HG03060 (cell line): Measurements from ENCODE around the gene NEMP2.

Experiments
- ATAC-seq: cut with Tn5 transposase; IDR thresholded peaks from one replicate; pipeline ENCODE4 v1.9.1; 2021; ENCODE audit warnings: low read depth, moderate number of reproducible peaks; ENCODE audit not compliant: unreplicated experiment

NEMP2 gene

DNA sequence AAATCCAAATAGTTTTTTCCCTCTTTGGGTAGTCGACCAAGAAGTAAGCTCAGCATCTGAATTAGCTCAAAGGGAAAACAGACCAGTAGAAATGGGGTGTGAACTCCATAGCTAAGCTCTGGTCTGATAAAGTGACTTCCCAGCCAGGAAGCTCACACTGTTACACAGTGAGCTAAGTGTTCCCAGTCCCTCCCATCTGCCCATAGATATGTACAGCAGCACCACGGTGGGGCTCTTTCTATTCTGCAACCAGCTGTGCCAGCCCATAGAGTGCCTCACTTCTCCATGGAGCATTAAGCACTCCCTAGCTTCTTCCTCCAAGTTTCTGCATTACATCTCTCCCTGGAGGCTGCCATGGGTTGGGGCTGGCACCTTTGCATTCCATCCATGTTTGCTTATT, 27.6 kb upstream of the NEMP2 start:
- no peak for ATAC-seq

DNA sequence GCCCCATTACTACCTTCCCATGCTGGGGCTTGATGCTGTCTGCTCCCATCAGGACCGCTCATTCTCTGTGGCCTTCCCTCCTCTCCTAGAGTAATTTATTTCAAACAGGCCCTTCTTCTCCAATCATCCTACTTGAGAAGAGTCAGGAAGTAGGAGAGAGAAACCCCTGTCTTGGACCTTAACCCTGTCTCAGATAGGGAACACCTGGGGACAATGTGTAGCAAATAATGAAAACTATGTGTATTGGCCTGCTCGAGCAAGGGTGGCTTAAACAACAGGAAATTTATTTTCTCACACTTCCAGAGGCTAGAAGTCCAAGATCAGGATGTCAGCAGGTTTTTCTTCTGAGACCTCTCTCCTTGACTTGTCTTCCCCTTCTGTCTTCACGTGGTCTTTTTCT, 26.6 kb upstream of the NEMP2 start:
- ATAC-seq: no peak

DNA sequence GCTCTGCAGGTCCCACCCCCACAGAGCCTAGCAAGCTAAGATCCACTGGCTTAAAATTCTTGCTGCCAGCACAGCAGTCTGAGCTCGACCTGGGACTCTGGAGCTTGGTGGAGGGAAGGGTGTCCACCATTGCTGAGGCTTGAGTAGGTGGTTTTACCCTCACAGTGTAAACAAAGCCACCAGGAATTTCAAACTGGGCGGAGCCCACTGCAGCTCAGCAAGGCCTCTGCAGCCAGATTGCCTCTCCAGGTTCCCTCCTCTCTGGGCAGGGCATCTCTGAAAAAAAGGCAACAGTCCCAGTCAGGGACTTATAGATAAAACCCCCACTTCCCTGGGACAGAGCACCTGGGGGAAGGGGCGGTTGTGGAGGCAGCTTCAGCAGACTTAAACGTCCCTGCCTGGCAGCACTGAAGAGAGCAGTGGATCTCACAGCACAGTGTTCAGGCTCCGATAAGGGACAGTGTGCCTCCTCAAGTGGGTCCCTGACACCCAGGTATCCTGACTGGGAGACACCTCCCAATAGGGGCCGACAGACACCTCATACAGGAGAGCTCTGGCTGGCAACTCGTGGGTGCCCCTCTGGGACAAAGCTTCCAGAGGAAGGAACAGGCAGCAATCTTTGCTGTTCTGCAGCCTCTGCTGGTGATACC, 20.0 kb upstream of the NEMP2 start:
- no peak for ATAC-seq

DNA sequence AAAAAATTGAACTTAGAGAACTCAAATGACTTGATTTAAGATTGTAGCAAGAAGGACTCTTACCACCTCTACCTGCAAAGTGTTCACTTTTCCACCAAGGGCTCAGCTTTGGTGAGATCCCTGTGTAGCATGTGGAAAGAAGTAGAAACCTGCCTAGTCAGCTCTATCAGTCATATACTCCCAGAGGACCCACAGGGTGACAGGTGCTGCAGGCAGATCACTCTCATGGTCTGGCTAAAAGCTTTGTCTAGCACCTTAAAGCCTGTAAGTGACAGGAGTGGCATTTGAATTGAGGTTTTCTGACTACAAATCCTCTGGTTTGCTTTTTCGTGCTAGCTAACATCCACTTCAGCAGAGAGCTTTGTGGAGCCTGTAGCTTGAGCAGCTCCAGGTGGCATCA, 18.7 kb upstream of the NEMP2 start:
- no peak for ATAC-seq

DNA sequence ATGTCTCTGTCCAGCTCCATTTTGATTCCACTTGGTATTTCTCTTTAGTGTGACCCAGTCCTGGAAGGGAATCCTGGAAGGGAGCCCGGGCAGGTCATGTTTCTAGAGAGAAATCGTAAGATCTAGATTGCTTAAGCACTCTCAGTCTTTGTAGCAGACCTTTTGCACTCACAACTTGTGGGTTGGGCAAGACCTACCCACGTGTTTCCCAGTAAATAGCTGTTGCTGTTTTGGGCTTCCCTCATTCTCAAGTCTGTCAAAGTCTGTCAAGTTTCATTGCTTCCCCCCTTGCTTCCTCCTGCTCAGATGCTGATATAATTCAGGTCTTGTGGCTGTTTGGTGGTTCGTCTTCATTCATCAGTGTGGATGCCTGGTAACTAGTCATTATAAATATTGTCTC, 17.4 kb upstream of the NEMP2 start:
- peak; percentile 62 for ATAC-seq

DNA sequence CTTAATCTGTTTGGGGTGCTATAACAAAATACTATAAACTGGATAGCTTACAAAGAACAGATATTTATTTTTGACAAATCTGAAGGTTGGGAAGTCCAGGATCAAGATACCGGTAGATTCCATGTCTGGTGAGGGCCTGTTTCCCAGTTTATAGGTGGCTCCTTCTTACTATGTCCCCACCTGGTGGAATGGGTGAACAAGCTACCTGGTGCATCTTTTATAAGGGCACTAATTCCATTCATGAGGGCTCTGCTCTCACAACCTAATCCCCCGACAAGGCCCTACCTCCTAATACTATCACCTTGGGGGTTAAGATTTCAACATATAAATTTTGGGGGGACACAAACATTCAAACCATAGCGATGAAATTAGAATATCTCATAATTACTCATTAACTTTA, 15.6 kb upstream of the NEMP2 start:
- ATAC-seq: no peak

DNA sequence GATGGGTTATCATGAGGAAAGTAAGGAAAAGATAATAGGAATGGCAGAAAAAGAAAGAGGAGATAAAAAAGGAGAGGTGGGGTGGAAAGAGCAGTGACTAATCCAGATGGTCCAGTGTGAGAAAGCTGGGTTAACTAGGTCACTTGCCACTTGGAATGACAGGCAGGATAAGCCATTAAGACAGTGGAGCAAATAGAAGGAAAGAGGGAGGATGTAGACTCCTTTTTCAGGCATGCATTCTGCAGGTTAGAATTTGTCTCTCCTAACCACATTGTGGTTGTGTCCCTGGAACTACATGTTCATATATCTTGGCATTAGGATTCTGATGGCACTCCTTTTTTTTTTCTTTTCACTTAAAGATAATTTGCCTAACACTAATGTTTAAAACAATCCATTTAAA, 13.4 kb upstream of the NEMP2 start:
- ATAC-seq: no peak

DNA sequence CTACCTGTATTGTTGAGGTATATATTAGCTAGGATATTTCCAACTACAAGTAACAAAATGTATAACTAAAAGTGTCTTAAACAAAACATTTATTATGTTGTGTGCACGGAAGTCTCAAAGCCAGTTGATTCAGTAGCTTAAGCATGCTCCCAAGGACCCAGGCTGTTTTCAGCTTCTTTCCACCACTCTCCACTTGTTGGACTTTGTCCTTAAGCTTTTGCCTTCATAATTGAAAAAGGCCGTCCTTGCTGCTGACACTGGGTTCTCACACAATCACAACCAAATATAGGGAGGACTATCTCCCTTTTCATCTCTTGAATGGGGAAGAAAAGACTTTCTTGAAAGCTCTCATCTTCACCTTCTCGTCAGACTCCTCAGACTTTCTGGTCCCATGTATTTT, 12.2 kb upstream of the NEMP2 start:
- ATAC-seq: no peak

DNA sequence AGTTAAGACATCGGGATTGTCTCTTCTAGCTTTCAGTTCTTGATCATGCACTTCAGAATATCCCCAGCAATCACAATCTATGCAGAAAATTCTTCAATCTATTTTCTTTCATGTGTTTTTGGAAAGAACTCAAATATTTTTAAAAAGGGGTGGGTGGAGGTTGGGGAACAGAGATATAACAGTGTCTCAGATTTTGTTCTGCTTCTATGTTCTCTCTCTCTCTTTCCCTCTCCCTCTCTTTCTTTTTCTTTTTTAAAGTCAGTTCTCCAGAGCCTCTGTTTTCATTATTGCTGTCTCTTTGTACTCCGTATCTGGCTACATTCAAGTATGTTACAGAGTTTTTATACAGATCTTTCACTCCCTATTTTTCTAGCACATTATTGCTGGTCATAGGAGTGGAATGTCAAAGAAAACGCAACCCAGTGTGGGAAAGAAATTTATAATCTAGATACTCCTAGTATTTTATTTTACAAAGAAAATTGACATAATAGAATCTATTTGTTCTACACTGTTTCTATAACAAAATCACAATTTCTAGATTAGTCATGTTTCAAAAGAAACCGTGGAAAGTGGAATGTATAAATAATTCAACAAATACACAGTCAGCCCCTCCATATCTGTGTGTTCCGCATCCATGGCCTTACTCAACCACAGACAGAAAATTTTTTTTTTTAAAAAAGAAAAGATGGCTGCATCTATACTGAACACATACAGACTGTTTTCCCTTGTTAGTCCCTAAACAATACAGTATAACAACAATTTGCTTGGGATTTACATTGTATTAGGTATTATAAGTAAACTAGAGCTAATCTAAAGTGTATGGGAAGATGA, 11.2 kb upstream of the NEMP2 start:
- no peak for ATAC-seq

DNA sequence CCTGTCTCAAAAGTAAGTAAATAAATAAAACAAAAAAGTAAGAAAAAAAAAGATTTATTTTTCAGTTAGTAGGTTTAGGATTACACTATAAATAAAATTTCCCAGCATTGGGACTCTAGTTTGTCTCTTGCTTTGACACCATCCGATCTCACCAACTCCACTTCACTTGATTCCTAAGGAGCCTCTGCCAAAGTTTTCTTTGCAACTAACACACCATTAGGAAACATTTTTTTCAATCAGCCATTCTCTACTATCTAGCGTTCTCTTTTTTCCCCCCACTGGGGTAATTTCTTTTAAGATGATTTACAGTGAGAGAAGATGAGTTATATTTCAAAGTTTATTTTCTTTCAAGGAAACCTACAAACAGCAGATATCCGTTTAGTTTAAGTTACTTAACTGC, 10.6 kb upstream of the NEMP2 start:
- ATAC-seq: no peak

DNA sequence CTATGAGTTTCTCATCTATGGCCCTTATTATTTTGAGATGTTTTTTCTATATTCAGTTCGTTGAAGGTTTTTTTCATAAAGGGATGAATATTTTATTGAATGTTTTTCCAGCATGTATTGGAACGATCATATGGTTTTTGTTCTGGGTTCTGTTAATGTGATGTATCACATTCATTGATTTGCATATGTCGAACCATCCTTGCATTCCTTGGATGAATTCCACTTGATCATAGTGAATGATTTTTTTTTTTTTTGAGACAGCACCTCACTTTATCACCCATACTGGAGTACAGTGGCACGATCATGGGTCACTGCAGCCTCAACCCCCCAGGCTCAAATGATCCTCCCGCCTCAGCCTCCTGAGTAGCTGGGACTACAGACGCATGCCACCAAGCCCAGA, 5.5 kb upstream of the NEMP2 start:
- ATAC-seq: no peak

DNA sequence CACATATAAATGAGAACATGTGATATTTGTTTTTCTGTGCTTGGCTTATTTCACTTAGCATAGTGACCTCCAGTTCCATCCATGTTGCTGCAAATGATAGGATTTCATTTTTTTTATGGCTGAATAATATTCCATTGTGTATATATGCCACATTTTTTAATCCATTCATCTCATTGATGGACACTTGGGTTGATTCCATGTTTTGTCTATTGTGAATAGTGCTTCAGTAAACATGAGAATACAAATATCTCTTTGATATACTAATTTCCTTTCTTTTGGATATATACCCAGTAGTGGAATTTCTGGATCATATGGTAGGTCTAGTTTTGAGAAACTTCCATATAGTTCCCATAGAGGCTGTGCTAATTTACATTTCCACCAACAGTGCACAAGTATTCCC, 3.7 kb upstream of the NEMP2 start:
- ATAC-seq: no peak

DNA sequence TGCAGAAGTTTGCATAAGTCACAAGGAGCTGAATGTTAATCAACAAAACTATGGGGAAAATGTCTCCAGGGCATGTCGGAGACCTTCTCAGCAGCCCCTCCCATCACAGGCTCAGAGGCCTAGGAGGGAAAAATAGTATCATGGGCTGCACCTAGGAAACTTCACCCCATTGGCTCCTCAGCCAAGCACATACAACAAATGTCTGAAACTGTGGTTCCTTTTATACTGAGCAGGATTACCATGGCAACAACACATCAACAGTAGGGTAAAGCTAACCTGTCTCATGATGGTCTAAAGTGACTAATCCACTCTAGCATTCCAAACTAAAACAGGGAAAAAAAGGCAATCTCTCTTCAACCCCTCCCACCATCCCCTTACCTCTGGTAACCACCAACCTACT, 3.2 kb upstream of the NEMP2 start:
- no peak for ATAC-seq

DNA sequence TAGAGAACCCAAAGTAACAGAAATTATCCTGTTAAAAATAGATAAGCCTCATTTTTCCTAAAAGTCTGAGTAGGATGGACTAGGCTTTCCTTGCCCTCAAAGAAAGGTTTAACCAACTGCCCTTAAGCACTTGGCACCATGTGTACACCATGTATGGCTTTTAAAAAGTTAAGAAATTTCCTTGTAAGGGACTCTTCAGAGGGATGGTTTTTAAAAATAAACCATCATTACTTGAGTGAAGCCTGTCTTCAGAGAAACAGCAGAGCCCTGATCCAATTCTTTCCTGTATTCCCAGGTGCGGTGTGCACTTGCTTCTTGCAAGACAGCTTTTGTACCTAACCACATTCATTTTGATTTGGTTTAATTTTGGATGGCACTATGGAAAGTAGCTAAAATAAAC, 1.1 kb upstream of the NEMP2 start:
- ATAC-seq: no peak

DNA sequence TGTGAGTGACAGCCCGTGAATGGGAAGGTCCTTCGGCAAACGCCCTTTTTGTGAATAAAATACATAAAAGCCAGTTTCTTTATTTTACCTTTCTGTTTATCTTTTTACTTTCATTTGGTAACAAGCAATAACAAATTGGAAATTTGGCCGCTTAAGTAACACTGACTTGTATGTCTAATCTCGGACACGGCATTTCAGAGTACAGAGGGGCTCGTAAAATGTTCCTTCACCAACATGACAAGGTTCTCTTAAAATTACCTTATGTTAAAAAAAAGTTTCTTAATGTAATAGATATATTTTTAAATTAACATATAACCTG, 558 bp upstream of the NEMP2 start:
- ATAC-seq: no peak

DNA sequence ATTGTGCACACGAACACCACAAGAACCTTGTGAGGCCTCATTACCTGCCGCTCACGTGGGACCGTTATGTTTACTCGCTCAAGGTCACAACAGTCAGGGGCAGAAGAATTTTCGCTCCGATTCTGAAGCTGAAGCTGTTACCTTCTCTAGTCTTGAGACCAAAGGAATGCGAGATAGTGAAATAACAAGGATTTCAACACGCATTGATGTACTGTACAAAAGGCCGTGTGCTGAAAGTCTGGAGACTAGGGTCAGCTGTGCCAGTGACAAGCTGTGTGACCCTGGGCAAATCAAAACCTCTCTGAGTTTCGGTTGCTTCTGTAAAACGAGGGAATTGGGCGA, 583 bp downstream of the NEMP2 start:
- ATAC-seq: peak; percentile 13

DNA sequence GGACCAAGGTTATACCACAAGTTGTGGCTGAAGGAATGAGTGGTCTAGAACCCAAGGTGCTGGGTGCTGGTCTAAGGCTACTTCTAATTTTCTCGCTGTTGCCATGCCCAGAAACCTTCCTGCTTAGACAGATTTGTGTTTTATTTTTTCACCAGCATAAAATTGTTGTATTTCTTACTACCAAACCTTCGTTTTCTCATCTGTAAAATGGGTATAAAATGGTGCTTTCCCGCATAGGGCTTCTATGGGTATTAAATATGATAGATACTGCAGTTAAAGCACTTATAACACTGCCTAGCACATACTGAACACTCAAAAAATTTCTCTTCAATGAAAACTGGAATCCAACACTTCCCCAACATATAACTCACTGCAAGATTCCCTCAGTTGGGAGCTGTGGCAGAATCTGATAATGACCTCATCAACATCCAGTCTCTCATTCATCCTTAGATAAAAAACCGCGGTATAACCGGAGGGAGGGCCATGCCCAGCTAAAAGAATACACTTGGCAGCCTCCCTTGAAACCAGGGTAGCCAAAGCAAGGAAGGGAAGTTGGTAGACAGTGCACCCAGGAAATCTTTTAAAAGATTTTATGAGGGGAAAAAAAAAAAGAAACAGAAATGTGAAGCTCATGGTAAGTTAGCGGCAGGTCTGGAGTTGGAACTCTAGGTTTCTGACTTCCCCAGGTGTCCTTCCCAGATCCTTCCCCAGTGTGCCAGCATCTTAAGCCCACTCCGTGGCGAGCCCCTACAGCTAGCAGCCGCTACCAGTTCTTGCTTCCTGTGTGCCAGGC, 1.2 kb downstream of the NEMP2 start:
- ATAC-seq: no peak

DNA sequence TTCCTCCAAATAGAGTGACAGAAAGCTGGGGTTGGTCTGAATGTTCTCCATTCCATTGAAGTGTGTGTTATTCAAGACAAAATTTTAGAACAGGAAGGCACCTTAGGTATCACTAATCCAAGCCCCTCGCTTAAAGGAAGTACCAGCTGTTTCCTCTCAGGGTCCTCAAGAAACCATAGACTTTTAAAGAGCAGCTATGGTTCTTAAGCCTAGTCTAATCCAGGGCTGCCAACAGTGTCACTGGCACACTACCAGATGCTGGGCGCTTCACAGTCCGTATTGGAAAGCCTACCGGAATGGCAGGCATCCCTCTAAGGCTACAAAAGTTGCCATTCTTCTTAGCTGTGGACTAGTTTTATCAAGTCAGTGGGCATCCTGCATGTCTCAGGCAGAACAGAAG, 1.9 kb downstream of the NEMP2 start:
- ATAC-seq: no peak

DNA sequence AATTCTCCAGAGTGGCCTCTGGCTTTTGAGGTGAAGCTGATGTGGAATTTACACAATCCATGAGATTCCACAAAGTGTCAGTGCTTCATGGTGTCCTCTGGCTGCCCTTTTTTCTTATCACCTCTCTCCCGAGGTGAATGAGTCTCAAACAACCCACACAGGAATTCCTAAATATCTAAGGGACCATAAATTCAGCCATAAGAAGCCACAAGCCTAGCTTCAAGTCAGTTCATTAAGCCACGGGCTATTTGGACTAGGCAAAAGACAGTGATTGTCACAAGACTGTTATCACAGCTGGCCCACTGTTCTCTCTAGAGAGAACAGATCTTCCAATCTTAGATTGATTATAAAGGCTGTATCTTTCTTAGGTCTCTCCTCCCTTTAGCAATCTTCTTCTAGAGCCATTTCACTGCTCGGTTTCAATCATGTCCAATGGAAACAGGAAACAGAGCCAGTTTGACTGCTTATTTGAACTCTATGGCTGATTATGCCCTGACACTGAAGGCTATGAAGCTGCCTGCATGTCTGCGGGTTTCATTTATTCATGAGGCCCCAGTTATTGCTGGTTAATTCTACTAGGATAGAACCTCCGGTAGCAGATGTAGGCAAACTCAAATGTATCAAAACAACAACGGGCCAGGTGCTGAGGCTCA, 4.1 kb downstream of the NEMP2 start:
- no peak for ATAC-seq

DNA sequence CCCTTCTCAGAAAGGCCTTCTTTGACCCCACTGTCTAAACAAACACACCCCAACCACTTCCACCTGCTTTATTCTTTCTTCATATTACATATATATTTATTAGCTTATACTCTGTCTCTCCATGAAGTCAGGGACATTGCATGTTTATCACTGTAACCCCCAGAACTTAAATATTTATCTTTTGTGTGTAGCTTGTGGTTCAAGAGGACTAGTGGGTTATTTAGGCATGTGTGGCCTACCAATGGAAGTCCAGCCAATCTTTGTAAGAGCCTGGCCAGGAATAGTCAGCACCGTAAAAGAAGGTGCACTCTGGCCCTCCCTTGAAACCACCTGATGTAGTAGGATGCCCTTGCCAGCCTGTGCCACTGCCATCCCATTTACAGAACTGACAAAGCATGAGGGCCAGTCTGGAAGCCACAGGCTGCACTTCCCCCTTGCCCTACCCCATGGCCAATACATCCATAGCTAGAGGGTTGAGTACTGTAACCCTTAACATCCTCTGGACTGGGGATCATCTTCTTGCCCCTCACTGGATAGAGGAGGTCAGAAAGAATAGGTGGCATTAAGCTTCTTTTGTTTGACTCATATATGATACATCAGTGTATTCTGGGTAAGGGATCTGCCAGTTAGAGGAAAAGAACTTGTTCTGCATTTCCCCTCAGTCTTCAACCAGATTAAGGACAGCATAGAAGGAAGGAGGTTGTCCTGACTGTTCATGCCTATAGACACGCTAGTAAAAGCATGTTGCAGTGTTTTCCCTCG, 4.9 kb downstream of the NEMP2 start:
- no peak for ATAC-seq
